ENCODE results near the gene CLIC3.
"Not testable (repeated sequence)": the region's sequence is repeated elsewhere in the genome, so short reads cannot be mapped to it uniquely, and the experiment has no call there.

Gene CLIC3

GRCh38 chr9:136996361-136997292 is at the start of gene CLIC3:
TSS of gene CLIC3 (minus strand) at chr9:136996568. CDS start at chr9:136996543, 25 bp downstream.
- DNase-seq (ENCODE audit: low spot score): no peak

- DNase-seq (ENCODE audit: low spot score): no peak
Measured at GRCh38 chr9:137045294-137046087, 49.1 kb upstream of the CLIC3 start.

- DNase-seq (ENCODE audit: low spot score): no peak
Measured at GRCh38 chr9:137044502-137045177, 48.3 kb upstream of the CLIC3 start.

GRCh38 chr9:137044037-137044436 is 47.7 kb upstream of the CLIC3 start:
- no peak for DNase-seq (ENCODE audit: low spot score)

- no peak for DNase-seq (ENCODE audit: low spot score)
Measured at GRCh38 chr9:137042751-137043727, 46.7 kb upstream of the CLIC3 start.

GRCh38 chr9:137041124-137041523 is 44.8 kb upstream of the CLIC3 start:
- DNase-seq (ENCODE audit: low spot score): no peak

- no peak for DNase-seq (ENCODE audit: low spot score)
Measured at GRCh38 chr9:137040568-137040967, 44.2 kb upstream of the CLIC3 start.

- no peak for DNase-seq (ENCODE audit: low spot score)
Measured at GRCh38 chr9:137039611-137040366, 43.4 kb upstream of the CLIC3 start.

GRCh38 chr9:137038916-137039315 is 42.5 kb upstream of the CLIC3 start:
- no peak for DNase-seq (ENCODE audit: low spot score)

- DNase-seq (ENCODE audit: low spot score): no peak
Measured at GRCh38 chr9:137037483-137037882, 41.1 kb upstream of the CLIC3 start.

GRCh38 chr9:137037035-137037434 is 40.7 kb upstream of the CLIC3 start:
- no peak for DNase-seq (ENCODE audit: low spot score)

- no peak for DNase-seq (ENCODE audit: low spot score)
Measured at GRCh38 chr9:137035937-137036336, 39.6 kb upstream of the CLIC3 start.

- no peak for DNase-seq (ENCODE audit: low spot score)
Measured at GRCh38 chr9:137035507-137035834, 39.1 kb upstream of the CLIC3 start.

- peak; percentile 88 for DNase-seq (ENCODE audit: low spot score)
Measured at GRCh38 chr9:137034709-137035506, 38.5 kb upstream of the CLIC3 start.

GRCh38 chr9:137034039-137034708 is 37.8 kb upstream of the CLIC3 start:
- no peak for DNase-seq (ENCODE audit: low spot score)

GRCh38 chr9:137033481-137033880 is 37.1 kb upstream of the CLIC3 start:
- DNase-seq (ENCODE audit: low spot score): not testable (repeated sequence)

GRCh38 chr9:137032858-137033257 is 36.5 kb upstream of the CLIC3 start:
- no peak for DNase-seq (ENCODE audit: low spot score)

GRCh38 chr9:137031904-137032640 is 35.7 kb upstream of the CLIC3 start, which contains the start of gene FUT7:
TSS of gene FUT7 (minus strand) at chr9:137032088. CDS start at chr9:137031991, 97 bp downstream.
- DNase-seq (ENCODE audit: low spot score): no peak

Data from left forelimb (tissue), 1 donor.